ENCODE results near the gene PRTFDC1.
"Not testable (repeated sequence)": the region's sequence is repeated elsewhere in the genome, so short reads cannot be mapped to it uniquely, and the experiment has no call there.

The PRTFDC1 gene

GRCh38 chr10:24840784-24841183 is 111.6 kb downstream of the PRTFDC1 start:
- no peak for FAIRE-seq

DNA sequence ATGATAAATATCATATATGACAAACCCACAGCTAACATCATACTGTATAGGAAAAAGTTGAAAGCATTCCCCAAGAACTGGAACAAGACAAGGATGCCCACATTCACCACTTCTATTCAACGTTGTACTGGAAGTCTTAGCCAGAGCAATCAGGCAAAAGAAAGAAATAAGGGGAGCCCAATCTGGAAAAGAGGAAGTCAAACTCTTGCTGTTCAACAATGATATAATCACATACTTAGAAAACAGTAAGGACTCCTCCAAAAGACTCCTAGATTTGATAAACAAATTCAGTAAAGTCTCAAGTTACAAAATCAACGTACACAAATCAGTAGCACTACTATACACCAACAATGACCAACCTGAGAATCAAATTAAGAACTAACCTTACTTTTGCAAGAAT is 114.6 kb downstream of the PRTFDC1 start:
- FAIRE-seq, result not testable (repeated sequence)

DNA sequence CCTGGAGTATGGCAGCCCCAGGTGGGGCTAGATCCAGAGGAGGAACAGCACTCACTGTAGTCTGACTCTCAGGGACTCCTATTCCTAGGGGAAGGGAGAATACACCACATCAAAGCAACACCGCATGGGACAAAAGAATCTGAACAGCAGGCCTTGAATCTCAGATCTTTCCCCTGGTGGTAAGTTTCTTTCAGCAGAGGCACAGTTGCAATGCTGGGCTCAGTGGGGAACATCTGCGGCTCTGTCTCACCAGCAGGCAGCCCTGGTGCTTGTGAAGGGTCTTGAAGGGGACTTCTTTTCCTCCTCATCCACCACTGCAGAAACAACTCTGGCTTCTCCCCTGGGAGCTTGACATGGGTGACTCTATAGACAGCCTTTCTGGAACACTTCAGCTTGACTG is 117.5 kb downstream of the PRTFDC1 start:
- FAIRE-seq, result no peak

- FAIRE-seq, result no peak
These were observed 126.4 kb downstream of the PRTFDC1 start for GRCh38 chr10:24826009-24826408.

DNA sequence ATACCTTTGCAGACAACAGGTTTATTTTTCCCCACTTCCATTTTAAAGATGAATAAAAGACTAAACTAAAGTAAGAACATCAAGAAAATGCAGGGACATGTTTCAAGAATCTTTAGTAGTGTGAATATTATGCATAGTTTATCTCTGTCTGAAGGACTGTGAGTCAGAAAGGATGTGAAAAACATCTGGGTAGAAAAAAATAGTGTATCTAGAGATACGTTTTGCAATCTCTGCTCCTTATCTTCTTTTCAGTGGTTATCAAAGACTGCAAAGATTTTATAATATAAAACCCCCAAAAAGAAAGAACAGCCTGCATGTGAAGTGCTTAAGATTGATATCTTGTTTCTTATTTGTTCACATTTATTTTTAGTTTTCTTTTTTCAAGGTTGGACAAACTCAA is 126.9 kb downstream of the PRTFDC1 start:
- FAIRE-seq, result no peak

- FAIRE-seq, result no peak
These were observed 127.9 kb downstream of the PRTFDC1 start for GRCh38 chr10:24824536-24824935.

DNA sequence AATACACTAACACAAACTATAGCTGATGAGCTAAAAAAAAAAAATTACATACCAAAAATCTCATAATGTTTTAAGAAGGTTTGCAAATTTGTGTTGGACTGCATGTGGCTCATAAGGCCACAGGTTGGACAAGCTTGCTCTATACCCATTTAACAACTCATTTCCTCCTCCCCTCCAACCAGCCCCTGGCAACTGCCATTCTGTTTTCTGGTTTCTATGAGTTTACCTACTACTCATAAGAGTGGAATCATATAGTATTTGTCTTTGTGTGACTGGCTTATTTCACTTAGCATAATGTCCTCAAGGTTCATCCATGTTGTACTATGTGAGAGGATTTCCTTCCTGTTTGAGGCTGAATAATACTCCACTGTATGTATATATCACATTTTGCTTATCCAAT is 128.3 kb downstream of the PRTFDC1 start:
- no peak for FAIRE-seq

DNA sequence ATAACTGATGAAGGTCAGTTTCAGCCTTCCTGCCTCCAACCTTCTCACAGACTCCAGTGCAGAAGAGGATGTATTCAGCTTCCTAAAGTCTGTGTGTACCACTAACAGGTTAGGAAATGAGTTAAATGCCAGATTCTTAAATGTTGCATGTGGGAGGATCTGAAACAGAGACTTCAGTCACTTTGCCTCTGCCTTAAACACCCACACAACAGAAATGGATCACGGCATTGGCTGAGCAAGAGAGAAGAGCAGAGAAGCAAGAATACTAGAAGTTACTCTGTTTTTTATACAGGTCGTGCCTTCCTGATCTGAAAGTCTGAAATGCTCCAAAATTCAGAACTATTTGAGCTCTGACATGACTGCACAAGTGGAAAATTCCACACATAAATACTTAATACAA is 129.8 kb downstream of the PRTFDC1 start:
- no peak for FAIRE-seq

GRCh38 chr10:24821986-24822385 is 130.4 kb downstream of the PRTFDC1 start:
- FAIRE-seq, result no peak

DNA sequence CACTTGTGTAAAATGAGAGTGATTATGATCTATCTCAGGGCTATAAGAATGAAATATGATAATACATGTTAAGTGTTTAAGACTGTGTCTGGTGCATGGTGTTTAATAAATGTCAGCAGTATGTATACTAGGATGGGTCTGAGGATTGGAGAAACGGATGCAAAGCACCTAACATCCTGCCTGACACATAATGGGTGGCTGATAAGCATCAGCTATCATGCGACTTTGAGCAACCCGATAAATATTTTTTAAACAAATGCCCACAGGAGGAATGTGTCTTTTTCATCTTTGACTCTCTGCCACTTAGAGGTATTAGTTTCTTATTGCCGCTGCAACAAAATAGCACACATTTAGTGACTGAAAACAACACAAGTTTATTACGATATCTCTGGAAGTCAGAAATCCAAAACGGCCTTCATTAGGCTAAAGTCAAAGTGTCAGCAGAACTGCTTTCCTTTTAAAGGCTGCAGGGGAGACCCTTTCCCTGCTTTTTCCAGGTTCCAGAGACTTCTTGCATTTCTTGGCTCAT is 135.5 kb downstream of the PRTFDC1 start:
- FAIRE-seq, result no peak

DNA sequence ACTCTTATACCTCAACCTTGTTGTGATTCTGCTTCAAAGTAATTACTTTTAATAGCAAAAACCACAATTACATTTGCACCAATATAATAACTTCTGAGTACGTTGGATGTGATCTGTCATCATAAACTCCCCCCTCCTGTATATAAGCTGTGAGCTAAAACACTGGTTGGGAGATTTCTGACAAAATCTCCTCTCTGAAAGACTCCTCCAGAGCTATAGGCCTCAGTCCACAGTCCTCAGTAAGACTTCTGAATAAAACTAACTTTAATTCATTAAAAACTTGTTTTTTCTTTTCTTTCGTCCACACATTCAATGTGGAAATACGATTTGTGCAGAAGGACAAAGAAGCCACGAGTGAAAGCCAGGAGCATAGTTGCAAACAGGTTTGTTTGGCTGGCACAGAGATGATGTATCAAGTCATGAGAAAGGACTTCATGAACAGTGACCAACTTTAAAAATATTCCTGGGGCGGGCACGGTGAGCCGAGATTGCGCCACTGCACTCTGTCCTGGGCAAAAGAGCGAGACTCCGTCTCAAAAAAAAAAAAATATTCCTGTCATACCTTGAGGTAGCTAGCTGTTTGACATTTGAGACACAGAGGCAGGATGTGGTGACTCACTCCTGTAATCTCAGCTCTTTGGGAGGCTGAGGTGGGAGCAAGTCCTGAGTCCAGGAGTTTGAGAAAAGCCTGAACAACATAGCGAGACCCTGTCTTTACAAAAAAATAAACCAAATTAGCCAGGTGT is 137.7 kb downstream of the PRTFDC1 start:
- FAIRE-seq, result no peak

DNA sequence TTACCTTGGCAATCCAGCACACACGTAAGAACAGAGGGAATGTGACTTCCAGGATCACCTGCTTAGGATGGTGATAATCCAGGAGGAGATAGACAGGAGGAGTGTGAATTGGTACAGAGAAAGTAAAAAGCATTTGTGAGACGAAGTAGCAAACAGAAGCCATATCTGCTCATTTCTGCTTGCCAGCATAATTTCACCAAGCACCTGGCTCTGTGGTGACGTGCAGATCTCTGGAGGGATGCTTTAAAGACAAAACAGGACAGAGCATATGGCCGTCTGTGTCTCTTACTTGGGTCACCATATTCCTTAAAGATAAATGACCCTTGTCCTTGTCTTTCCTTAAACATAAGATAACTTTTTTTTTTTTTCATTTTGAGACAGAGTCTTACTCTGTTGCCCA is 138.6 kb downstream of the PRTFDC1 start:
- no peak for FAIRE-seq

DNA sequence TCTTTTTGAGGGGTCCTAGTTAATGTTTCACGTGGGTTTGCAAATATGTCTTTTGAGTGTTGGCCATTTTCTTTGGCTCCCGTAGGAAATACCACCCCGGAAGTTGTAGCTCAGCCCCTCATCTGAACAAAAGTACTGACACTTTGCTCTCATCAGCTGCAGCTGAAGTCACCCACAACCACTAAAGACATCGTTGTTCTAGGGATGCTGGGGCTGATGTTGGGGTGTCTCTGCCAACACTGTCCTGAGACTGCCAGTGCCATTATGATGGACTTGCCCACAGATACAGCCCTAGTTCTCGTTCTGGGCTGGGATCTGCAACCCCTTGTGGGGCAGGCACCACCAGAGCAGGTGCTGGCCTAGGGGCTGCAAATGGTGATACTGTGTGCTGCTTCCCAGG is 146.1 kb downstream of the PRTFDC1 start:
- FAIRE-seq, result no peak

- no peak for FAIRE-seq
These were observed 147.4 kb downstream of the PRTFDC1 start for GRCh38 chr10:24804956-24805355.

DNA sequence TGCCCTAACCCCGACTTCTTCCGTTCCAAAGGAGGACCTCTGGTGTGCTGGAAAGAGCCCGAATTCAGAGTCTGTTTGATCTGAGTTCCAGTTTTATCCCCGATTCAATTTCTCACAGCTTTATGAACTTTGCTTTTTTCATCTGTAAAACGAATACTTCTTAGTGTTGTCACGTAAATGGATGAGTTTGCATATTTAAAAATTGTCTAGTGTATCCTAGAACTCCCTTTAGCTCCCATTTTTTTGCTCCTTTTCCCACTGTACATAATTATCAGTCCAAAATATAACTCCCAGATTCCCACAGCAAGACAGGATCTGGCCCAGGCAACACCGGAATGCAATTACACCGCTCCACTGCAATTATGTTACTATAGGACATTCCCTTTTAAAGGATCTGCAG is 148.0 kb downstream of the PRTFDC1 start:
- no peak for FAIRE-seq

DNA sequence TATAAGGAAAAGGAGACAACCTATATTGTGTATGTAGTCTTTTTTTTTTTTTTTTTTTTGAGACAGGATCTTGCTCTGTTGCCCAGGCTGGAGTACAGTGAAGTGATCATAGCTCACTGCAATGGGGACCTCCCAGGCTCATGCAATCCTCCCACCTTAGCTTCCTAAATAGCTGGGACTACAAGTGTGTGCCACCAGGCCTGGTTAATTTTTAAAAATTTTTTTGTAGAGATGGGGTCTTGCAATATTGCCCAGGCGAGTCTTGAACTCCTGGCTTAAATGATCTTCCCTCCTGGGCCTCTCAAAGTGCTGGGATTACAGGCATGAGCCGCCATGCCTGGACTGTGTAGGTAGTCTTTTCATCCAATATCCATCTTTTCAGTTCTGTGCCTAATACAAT is 150.0 kb downstream of the PRTFDC1 start:
- no peak for FAIRE-seq

DNA sequence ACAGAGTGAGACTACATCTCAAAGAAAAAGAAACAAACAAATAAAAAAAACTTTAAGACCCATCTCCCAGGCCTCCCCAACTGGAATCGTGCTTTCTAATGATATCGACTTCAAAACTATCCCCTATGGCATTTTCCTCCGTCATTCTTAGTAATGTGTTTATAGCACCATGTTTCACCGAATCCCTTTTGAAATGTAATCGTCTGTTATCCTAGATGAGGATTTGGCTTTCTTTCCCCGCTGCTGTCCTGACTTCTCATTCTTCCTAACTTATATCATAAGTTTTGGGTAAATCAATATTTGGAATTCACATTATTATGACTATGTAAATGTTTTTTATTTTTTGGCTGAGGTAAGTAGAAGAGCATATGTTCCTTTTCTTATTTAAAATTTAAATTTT is 151.5 kb downstream of the PRTFDC1 start:
- FAIRE-seq, result no peak

Measured in TTC549 (cell line).